22Rv1 (cell line): ENCODE data around the gene SCARF2.

Experiments
- H3K27ac ChIP-seq: fragments of 450-650 bp; 2 replicates; pipeline ENCODE4 v1.5.1; 2017
- CTCF ChIP-seq: fragments of 450-650 bp; IDR thresholded peaks from 2 replicates; pipeline ENCODE4 v1.5.1; 2017; ENCODE audit warnings: mild to moderate bottlenecking
- ZFX ChIP-seq: fragments of 450-650 bp; IDR thresholded peaks from 2 replicates; pipeline ENCODE4 v1.6.1; 2017; ENCODE audit warnings: antibody characterized with exemption, borderline replicate concordance

Gene SCARF2

GRCh38 chr22:20450551-20450906 is 12.9 kb upstream of the SCARF2 start:
- H3K27ac ChIP-seq, result no peak overlapping the region
- TF ChIP-seq ZFX, result no peak
- no peak for TF ChIP-seq CTCF

GRCh38 chr22:20449819-20450550 is 12.4 kb upstream of the SCARF2 start:
- no peak overlapping the region for H3K27ac ChIP-seq
- TF ChIP-seq ZFX (no peak), CTCF (no peak)

GRCh38 chr22:20448630-20449029 is 11.0 kb upstream of the SCARF2 start:
- no peak overlapping the region for H3K27ac ChIP-seq
- TF ChIP-seq CTCF (no peak), ZFX (no peak)

- no peak overlapping the region for H3K27ac ChIP-seq
- TF ChIP-seq ZFX (no peak), CTCF (no peak)
Observed at GRCh38 chr22:20446383-20446970, 8.9 kb upstream of the SCARF2 start.

GRCh38 chr22:20444325-20444724 is 6.7 kb upstream of the SCARF2 start:
- TF ChIP-seq CTCF (no peak), ZFX (no peak)
- H3K27ac ChIP-seq, result no peak overlapping the region

GRCh38 chr22:20442485-20443284 is 5.1 kb upstream of the SCARF2 start:
- H3K27ac ChIP-seq, result no peak overlapping the region
- TF ChIP-seq CTCF (no peak), ZFX (no peak)
